PC-9 (cell line): ENCODE results near the gene GBGT1. TPM values are rescaled to one million over a fixed set of nuclear protein-coding genes. Genes with fewer than 3 reads are reported as not detected.
A peak's percentile ranks its signal among the peaks of the same experiment; 100 is the strongest.

ENCODE experiments used
- BruUV-seq: library from RNA; stranded (reverse); fragments of 400-500 nt; replicated peaks from 2 replicates; lab custom pipeline; 2021; lab: Mats Ljungman, UMichigan
- CTCF ChIA-PET: fragments of 300-600 bp; sonication (Branson Sonifier 250); formaldehyde crosslinking; loops from one replicate; lab custom pipeline; 2022; ENCODE audit warnings: antibody characterized with exemption; lab: Charles Lee
- POLR2A ChIA-PET: fragments of 300-600 bp; sonication (Branson Sonifier 250); formaldehyde crosslinking; loops from one replicate; lab custom pipeline; 2022; ENCODE audit warnings: antibody characterized with exemption; ENCODE audit not compliant: unreplicated experiment; lab: Charles Lee
- DNase-seq, 2 experiments: peaks; one replicate each; pipeline versions ENCODE4 v3.0.0 to v3.0.0-alpha.2; 2015 to 2022; ENCODE audit warnings: mixed read lengths in 1 of 2
- H2AFZ ChIP-seq: fragments of 200-600 bp; sonication (generic); 2 replicates; pipeline ENCODE4 v1.8.1; 2017; ENCODE audit warnings: antibody characterized with exemption
- H3F3A ChIP-seq: fragments of 200-600 bp; sonication (generic); 2 replicates; pipeline ENCODE4 v1.8.1; 2017; ENCODE audit warnings: antibody characterized with exemption, mild to moderate bottlenecking, low read depth; ENCODE audit not compliant: insufficient read depth
- H3K27ac ChIP-seq: fragments of 200-600 bp; sonication (generic); 2 replicates; pipeline ENCODE4 v1.6.1; 2016; ENCODE audit warnings: mixed run types
- H3K27me3 ChIP-seq: fragments of 200-600 bp; sonication (generic); 2 replicates; pipeline ENCODE4 v1.6.1; 2016; ENCODE audit warnings: low read depth, mixed run types; ENCODE audit not compliant: insufficient read depth
- H3K36me3 ChIP-seq: fragments of 200-600 bp; sonication (generic); 2 replicates; pipeline ENCODE4 v1.6.1; 2016; ENCODE audit warnings: low read depth, mixed run types
- H3K4me1 ChIP-seq: fragments of 200-600 bp; sonication (generic); replicated peaks from 2 replicates; pipeline ENCODE4 v1.6.1; 2016; ENCODE audit warnings: mixed run types; ENCODE audit not compliant: insufficient read depth
- H3K4me2 ChIP-seq: fragments of 200-600 bp; sonication (generic); 2 replicates; pipeline ENCODE4 v1.6.1; 2017; ENCODE audit warnings: mixed run types
- H3K4me3 ChIP-seq: fragments of 200-600 bp; sonication (generic); 2 replicates; pipeline ENCODE4 v1.6.1; 2016; ENCODE audit warnings: mixed run types
- H3K79me2 ChIP-seq: fragments of 200-600 bp; sonication (generic); 2 replicates; pipeline ENCODE4 v1.6.1; 2017; ENCODE audit warnings: low read depth, mixed run types
- H3K9me2 ChIP-seq: fragments of 200-600 bp; sonication (generic); 2 replicates; pipeline ENCODE4 v1.8.1; 2017; ENCODE audit warnings: mild to moderate bottlenecking; ENCODE audit not compliant: insufficient read depth
- H3K9me3 ChIP-seq: fragments of 200-600 bp; sonication (generic); 2 replicates; pipeline ENCODE4 v1.8.1; 2016; ENCODE audit warnings: low read depth; ENCODE audit not compliant: insufficient read depth
- H4K20me1 ChIP-seq: fragments of 200-600 bp; sonication (generic); 2 replicates; pipeline ENCODE4 v1.8.1; 2017; ENCODE audit not compliant: insufficient read depth
- CTCF ChIP-seq: fragments of 200-600 bp; sonication (generic); conservative IDR thresholded peaks from 2 replicates; pipeline ENCODE4 v1.6.1; 2017; ENCODE audit warnings: mixed run types, antibody characterized with exemption, mild to moderate bottlenecking, moderate library complexity
- EZH2 ChIP-seq: fragments of 200-600 bp; sonication (generic); IDR thresholded peaks from 2 replicates; pipeline ENCODE4 v1.8.0; 2017; ENCODE audit warnings: antibody characterized with exemption, low read depth
- intact Hi-C: fragments of 100-400 bp; cut with micrococcal nuclease; formaldehyde crosslinking; loops from one replicate; pipeline ENCODE4 v1.10.0; 2022; ENCODE audit not compliant: unreplicated experiment
- total RNA-seq: library from RNA; stranded (reverse); gene quantifications from 2 replicates; pipeline ENCODE4 v1.2.3, GENCODE V29; 2021

Gene GBGT1
- total RNA-seq, 1 experiment from 2014 or later = 1.2 TPM

DNA sequence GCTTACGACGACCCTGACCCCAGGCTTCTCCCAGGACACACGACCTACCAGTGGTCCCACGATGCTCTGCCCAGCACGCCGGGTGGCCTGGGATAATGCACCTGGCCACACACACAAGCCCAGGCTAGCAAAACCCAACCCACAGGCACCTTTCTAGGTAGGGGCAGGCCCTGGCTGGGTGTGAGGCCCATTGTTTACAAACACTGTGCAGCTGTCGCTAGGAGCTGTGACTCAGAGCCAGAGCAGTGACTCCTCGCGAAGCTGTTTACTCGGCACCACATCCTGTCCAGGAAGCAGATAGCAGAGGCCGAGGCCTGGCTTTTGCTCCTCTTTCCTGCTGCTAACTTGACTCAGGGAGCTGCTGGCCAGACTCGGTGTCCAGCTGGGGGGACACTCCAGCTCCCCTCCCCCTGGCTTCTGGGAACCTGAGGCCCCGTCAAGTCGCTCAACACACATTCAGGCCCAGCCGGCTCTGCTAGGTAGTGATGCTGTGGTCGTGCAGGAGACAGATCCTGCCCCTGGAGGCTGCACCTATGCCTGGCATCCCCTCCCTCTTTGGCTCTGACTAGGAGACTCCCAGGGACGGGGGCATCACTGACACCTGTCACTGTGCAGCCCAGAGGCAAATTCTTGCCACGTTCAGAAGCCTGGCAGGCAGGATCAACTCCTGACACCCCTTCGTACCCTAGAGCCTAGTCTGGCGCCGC lies 29.9 kb downstream of the GBGT1 start:
- ChIA-PET POLR2A (interaction anchor here (0.6 to 1.2 kb wide), 8 partner anchors 11 to 1195 kb away, joined by 3 to 16 read pairs (median 4); partner anchors contain the start of genes CACFD1 and GTF3C5), CTCF (interaction anchor here (0.6 to 3.2 kb wide), 5 partner anchors 10 to 103 kb away, joined by 3 to 16 read pairs (median 5); partner anchors contain the start of gene GTF3C5)
- BruUV-seq = TSS peak; percentile 73
- peak overlapping the region; percentile 76 for H3K4me2 ChIP-seq
- H3K27ac ChIP-seq = peak overlapping the region; percentile 70
- H3K4me3 ChIP-seq = no peak overlapping the region; the same call in 1 of the 2 replicates
- H3K27me3 ChIP-seq = no peaks in the 10 kb centered on the region
- H2AFZ ChIP-seq = no peak overlapping the region
- no peaks in the 10 kb centered on the region for H3K9me2 ChIP-seq
- H3K79me2 ChIP-seq = peaks cover 34% of the 10 kb centered on the region
- TF ChIP-seq CTCF = no peak
- no peak for TF ChIP-seq EZH2
- H3F3A ChIP-seq = peaks cover 39% of the 10 kb centered on the region
- intact Hi-C loops = loop anchor here (1.0 kb wide), 1 partner anchor 31 kb away; no protein-coding TSS in a partner anchor
- peaks cover 47% of the 10 kb centered on the region for H3K4me1 ChIP-seq
- H3K36me3 ChIP-seq = no peaks in the 10 kb centered on the region
- H3K9me3 ChIP-seq = no peaks in the 10 kb centered on the region
- H4K20me1 ChIP-seq = peaks cover 7% of the 10 kb centered on the region; the same call in 1 of the 2 replicates
- DNase-seq = peak; percentile 97 to 98

DNA sequence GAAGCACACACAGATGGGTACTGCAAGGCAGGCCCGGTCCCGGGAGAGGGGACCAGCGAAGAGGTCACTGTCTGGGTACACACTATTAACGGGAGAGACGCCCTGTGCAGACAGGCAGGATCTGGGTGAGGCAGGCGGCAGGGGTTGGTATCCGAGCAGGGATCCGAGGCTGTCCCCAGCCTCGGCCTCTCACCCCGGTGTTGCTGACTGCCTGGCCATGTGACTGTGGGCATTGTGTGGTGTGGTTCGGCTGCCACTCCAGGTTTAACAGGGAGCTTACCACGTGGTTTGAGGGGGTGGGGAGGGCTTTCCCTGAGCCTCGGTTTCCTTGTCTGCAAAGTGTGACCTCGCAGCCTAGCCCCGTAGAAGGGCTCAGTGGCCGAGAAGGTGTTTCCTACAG lies 31.5 kb downstream of the GBGT1 start:
- H3K4me2 ChIP-seq = no peak overlapping the region
- H3K4me1 ChIP-seq = peaks cover 64% of the 10 kb centered on the region
- TF ChIP-seq EZH2 = no peak
- no peak for TF ChIP-seq CTCF
- no peak overlapping the region for H3K4me3 ChIP-seq
- peaks cover 39% of the 10 kb centered on the region for H3F3A ChIP-seq
- ChIA-PET CTCF (no interaction called here), POLR2A (no interaction called here)
- DNase-seq = no peak
- H3K27ac ChIP-seq = no peak overlapping the region
- intact Hi-C loops = no loop called here
- no peaks in the 10 kb centered on the region for H3K9me3 ChIP-seq
- H3K79me2 ChIP-seq = peaks cover 36% of the 10 kb centered on the region
- no peaks in the 10 kb centered on the region for H3K27me3 ChIP-seq
- no peaks in the 10 kb centered on the region for H3K36me3 ChIP-seq
- no TSS peak for BruUV-seq
- no peaks in the 10 kb centered on the region for H3K9me2 ChIP-seq
- H2AFZ ChIP-seq = no peak overlapping the region
- peaks cover 7% of the 10 kb centered on the region; the same call in 1 of the 2 replicates for H4K20me1 ChIP-seq

DNA sequence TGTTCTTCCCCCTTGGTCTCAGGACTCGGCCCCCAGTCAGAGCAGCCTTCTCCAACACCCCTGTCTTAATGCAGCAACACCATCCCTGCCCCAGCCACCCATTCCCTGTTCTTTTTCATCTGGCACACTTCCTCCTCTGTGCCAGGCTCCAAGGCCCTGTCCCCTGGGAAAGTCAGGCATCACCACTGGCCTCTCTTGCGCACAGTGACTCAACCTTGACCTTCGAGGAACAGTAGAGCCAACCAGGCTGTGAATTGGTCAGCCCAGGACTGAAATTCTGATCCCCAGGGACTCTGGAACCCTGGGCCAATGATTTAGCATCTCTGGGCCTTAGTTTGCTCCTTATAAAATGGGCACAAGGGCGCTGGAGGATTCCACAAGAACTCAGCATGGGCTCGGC lies 32.2 kb downstream of the GBGT1 start:
- CTCF ChIA-PET = no interaction called here
- peaks cover 36% of the 10 kb centered on the region for H3K79me2 ChIP-seq
- no peak overlapping the region for H3K27ac ChIP-seq
- H3K4me1 ChIP-seq = peaks cover 67% of the 10 kb centered on the region
- peaks cover 33% of the 10 kb centered on the region for H3F3A ChIP-seq
- no peaks in the 10 kb centered on the region for H3K9me3 ChIP-seq
- peak in 1 of 2 experiments; percentile 9 for DNase-seq
- no TSS peak for BruUV-seq
- H3K9me2 ChIP-seq = no peaks in the 10 kb centered on the region
- POLR2A ChIA-PET = no interaction called here
- H3K4me3 ChIP-seq = no peak overlapping the region
- TF ChIP-seq EZH2 = no peak
- no peak for TF ChIP-seq CTCF
- no peaks in the 10 kb centered on the region for H3K36me3 ChIP-seq
- intact Hi-C loops = no loop called here
- no peak overlapping the region for H3K4me2 ChIP-seq
- peaks cover 7% of the 10 kb centered on the region; the same call in 1 of the 2 replicates for H4K20me1 ChIP-seq
- no peaks in the 10 kb centered on the region for H3K27me3 ChIP-seq
- no peak overlapping the region for H2AFZ ChIP-seq
